Upper lobe of right lung (tissue), 1 donor: Measurements from ENCODE around the gene DPM2. TPM values are rescaled to one million over a fixed set of nuclear protein-coding genes. Genes with fewer than 3 reads are reported as not detected.

Experiments
- ATAC-seq: fragments of 200-7000 bp; cut with Tn5 transposase; one replicate; pipeline ENCODE4 v1.9.1; 2020; ENCODE audit warnings: mild to moderate bottlenecking, moderate library complexity
- DNase-seq: peaks from one replicate; pipeline ENCODE4 v3.0.0-alpha.2; 2020
- H3K27ac ChIP-seq: fragments of 200-600 bp; one replicate; pipeline ENCODE4 v1.8.0; 2022
- H3K27me3 ChIP-seq: fragments of 200-600 bp; one replicate; pipeline ENCODE4 v1.8.0; 2022; ENCODE audit warnings: mild to moderate bottlenecking
- H3K36me3 ChIP-seq: fragments of 200-600 bp; one replicate; pipeline ENCODE4 v1.8.0; 2022
- H3K4me1 ChIP-seq: fragments of 200-600 bp; one replicate; pipeline ENCODE4 v1.8.0; 2022
- H3K4me3 ChIP-seq: fragments of 200-600 bp; one replicate; pipeline ENCODE4 v1.8.0; 2022; ENCODE audit warnings: mild to moderate bottlenecking
- H3K9me3 ChIP-seq: fragments of 200-600 bp; one replicate; pipeline ENCODE4 v1.8.0; 2022
- intact Hi-C: fragments of 100-400 bp; cut with DNase I; formaldehyde crosslinking; loops from one replicate; pipeline ENCODE4 v1.11.0; 2022
- total RNA-seq: library from RNA; stranded (reverse); fragmentation: NEBNext Ultra II Directional; extraction: Animal tissue kit (Norgen Biotek cat#: 25700); gene quantifications from one replicate; pipeline ENCODE4 v1.2.1, GENCODE V29; 2021
- TF ChIP-seq, protein P1 (sequence below): fragments of 200-600 bp; IDR thresholded peaks from one replicate; pipeline ENCODE4 v1.8.0; 2022; ENCODE audit warnings: antibody characterized with exemption
- donor health status: DM: no; HTN: yes; CAD: no; lungs with severe emphysema.

Gene DPM2
- total RNA-seq, 1 donor from 2014 or later = 37.1 TPM

DNA sequence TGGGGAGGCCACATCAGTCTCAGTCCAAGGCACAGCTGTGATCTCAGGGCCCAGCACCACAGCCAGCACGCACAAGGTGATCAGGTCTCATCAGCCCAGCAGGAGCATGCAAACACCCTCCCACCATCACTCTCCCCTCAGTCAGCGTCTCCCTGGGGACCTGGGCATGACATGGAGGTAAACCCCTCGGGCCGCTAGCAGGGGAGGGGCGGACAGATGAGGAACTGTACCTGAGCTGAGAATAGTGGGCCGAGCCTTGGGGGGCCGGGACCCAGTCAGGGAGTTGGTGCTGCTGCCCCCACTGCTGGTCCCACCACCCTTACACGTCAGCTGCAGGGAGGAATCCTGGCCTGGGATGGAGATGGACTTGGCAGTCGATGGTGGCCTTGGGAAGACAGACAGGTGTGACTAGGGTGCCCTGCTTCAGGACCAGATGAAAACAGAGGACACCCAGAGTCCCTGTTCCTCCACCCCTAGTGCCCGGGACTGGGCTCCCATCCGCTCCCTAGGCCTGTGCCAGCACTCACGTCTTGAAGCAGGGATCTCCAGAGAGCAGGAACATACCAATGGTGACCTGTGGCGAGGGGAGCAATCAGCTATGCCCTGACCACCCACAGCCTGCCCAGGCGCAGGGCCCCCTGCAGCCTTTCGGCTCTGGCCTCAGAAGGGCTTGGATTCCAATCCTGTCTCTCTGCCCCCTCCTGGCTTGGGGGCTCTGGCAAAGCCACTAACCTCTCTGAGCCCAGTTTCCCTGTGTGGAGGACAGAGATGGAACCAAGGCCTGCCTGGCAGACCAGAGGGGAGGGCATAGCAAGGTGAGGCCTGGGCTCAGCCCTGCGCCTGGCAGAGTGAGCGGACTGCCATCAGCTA, 10.4 kb upstream of the DPM2 start:
- Histone ChIP-seq H3K4me3 (no peak overlapping the region), H3K4me1 (no peaks in the 10 kb centered on the region), H3K27ac (no peak overlapping the region), H3K9me3 (no peaks in the 10 kb centered on the region), H3K36me3 (peaks cover 18% of the 10 kb centered on the region), H3K27me3 (no peaks in the 10 kb centered on the region)
- DNase-seq (no peak), ATAC-seq (no peak)
- intact Hi-C loops = loop anchor here (10.0 kb wide), 1 partner anchor 167 kb away; no protein-coding TSS in a partner anchor
- TF ChIP-seq, protein P1, sequence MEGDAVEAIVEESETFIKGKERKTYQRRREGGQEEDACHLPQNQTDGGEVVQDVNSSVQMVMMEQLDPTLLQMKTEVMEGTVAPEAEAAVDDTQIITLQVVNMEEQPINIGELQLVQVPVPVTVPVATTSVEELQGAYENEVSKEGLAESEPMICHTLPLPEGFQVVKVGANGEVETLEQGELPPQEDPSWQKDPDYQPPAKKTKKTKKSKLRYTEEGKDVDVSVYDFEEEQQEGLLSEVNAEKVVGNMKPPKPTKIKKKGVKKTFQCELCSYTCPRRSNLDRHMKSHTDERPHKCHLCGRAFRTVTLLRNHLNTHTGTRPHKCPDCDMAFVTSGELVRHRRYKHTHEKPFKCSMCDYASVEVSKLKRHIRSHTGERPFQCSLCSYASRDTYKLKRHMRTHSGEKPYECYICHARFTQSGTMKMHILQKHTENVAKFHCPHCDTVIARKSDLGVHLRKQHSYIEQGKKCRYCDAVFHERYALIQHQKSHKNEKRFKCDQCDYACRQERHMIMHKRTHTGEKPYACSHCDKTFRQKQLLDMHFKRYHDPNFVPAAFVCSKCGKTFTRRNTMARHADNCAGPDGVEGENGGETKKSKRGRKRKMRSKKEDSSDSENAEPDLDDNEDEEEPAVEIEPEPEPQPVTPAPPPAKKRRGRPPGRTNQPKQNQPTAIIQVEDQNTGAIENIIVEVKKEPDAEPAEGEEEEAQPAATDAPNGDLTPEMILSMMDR = no peak

DNA sequence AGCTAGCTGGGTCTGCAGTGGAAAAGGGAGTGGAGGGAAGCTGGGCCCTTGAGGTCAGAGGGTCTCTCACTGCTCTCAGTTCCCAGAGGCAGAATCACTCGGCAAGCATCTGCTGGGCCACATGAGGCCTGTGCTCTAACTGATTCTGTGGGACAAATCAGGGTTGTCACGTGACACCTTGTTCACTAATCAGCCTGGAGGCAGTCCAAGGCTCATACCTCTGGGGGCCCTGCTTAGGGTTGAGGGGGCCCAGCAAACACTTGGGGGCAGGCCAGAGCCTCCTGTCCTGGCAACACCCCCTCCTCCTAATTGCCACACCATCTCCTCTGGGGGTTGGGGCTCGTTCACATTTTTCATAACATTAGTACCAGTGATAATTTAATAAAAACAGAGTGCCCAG, 9.1 kb upstream of the DPM2 start:
- intact Hi-C loops = loop anchor here (10.0 kb wide), 1 partner anchor 168 kb away; no protein-coding TSS in a partner anchor
- ATAC-seq = no peak

DNA sequence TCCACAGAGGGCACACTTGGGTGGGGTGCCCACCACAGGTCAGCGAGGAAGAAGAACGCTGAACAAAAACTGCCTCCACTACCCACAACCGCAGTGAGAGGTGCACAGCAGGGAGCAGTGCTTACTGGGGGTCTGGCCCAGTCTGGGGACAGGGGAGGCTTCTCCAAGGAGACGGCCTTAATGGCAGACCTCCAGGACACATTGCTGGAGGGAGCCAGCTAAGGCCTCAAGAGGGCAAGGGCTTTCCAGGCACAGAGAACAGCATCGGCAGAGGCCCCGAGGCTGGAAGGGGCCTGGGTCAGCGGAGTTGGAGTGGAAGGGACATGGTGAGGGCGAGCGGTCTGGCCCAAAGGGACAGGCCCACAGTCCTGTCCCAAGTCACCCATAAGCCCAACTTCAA, 8.3 kb upstream of the DPM2 start:
- intact Hi-C loops = loop anchor here (10.0 kb wide), 1 partner anchor 169 kb away; no protein-coding TSS in a partner anchor
- Histone ChIP-seq H3K27ac (no peak overlapping the region), H3K36me3 (peaks cover 28% of the 10 kb centered on the region)

More for the DNA sequence above, 9.1 kb upstream of the DPM2 start:
- DNase-seq = no peak
- no peaks in the 10 kb centered on the region for H3K27me3 ChIP-seq
- TF ChIP-seq, protein P1 = no peak
- no peak overlapping the region for H3K27ac ChIP-seq
- H3K4me3 ChIP-seq = no peak overlapping the region
- no peaks in the 10 kb centered on the region for H3K4me1 ChIP-seq
- peaks cover 28% of the 10 kb centered on the region for H3K36me3 ChIP-seq
- no peaks in the 10 kb centered on the region for H3K9me3 ChIP-seq

DNA sequence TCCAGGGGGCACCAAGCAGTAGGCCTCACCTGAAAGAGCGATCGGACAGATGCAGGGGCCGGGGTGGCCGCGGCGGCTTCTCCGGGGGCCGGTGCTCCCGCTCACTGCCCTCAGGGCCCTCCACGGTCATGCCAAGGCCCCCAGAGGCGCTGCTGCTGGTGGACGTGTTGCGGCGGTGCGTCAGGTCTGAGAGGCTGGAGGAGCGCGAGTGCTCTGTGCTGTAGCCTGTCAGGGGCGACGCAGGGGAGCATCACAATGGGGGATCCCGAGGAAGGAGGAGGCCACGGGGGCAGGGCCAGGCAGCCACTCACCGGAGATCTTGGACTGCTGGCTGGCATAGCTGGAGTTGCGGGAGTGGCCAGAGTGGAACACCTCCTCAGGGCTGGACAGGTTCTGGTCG, 7.7 kb upstream of the DPM2 start:
- DNase-seq (no peak), ATAC-seq (no peak)
- H3K9me3 ChIP-seq = no peaks in the 10 kb centered on the region
- H3K4me3 ChIP-seq = no peak overlapping the region
- H3K36me3 ChIP-seq = peaks cover 28% of the 10 kb centered on the region
- intact Hi-C loops = loop anchor here (10.0 kb wide), 1 partner anchor 169 kb away; no protein-coding TSS in a partner anchor
- no peak overlapping the region for H3K27ac ChIP-seq
- TF ChIP-seq, protein P1 = no peak
- H3K4me1 ChIP-seq = no peaks in the 10 kb centered on the region
- no peaks in the 10 kb centered on the region for H3K27me3 ChIP-seq

More for the DNA sequence above, 8.3 kb upstream of the DPM2 start:
- no peak for ATAC-seq
- H3K4me3 ChIP-seq = no peak overlapping the region
- H3K4me1 ChIP-seq = no peaks in the 10 kb centered on the region
- H3K27me3 ChIP-seq = no peaks in the 10 kb centered on the region
- DNase-seq = no peak
- TF ChIP-seq, protein P1 = no peak
- no peaks in the 10 kb centered on the region for H3K9me3 ChIP-seq

DNA sequence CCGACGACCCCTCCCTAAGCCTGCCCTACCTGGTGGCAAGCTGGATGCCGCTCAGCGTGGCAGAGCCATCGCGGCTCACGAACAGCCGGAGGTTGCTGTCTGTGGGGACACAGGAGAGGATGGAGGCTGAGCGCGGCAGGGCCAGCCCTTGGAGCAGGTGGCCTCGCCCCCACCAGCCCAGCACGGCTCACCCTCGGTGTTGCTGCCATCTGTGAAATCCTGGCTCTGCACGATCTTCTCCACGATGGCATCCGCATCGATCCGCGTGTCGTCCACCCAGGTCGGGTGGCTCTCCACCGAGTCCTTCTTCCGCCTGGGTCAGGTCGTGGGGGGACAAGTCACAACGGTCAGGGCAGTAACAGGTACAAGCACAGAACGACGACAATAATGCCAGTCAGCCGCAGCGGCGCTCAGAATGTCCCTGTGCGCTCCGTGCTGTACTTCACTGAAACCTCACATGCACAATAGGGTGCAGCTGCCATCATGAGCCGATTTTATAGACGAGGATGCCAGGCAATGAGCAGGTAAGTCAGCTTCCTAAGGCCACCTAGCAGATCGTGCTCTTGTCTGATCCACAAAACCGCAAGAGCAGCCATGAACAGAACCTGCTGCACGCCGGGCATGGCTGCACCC, 7.0 kb upstream of the DPM2 start:
- intact Hi-C loops = loop anchor here (5.0 to 10.0 kb wide), 2 partner anchors 93 to 170 kb away; no protein-coding TSS in a partner anchor
- no peaks in the 10 kb centered on the region for H3K4me1 ChIP-seq
- TF ChIP-seq, protein P1 = no peak
- peaks cover 28% of the 10 kb centered on the region for H3K36me3 ChIP-seq
- no peak overlapping the region for H3K27ac ChIP-seq
- H3K9me3 ChIP-seq = no peaks in the 10 kb centered on the region
- H3K27me3 ChIP-seq = no peaks in the 10 kb centered on the region
- H3K4me3 ChIP-seq = no peak overlapping the region
- ATAC-seq (no peak), DNase-seq (no peak)
